Measurements from ENCODE around the gene OR6C75.
"Not testable (repeated sequence)": the region's sequence is repeated elsewhere in the genome, so short reads cannot be mapped to it uniquely, and the experiment has no call there.

OR6C75 gene

GRCh38 chr12:55362675-55363074, at the start of gene OR6C75:
Gene OR6C75 (plus strand): TSS chr12:55362975. CDS start chr12:55365111, 2,136 bp downstream.
- no peak for DNase-seq (ENCODE audit: low read depth)

GRCh38 chr12:55314043-55314442, 48.7 kb upstream of the OR6C75 start, which contains the start of gene OR6C1:
Gene OR6C1 (plus strand): TSS chr12:55314343. CDS start chr12:55320600, 6,257 bp downstream.
- DNase-seq (ENCODE audit: low read depth), result no peak

GRCh38 chr12:55320201-55320600, 42.6 kb upstream of the OR6C75 start:
- no peak for DNase-seq (ENCODE audit: low read depth)

- DNase-seq (ENCODE audit: low read depth), result not testable (repeated sequence)
These were observed 37.0 kb upstream of the OR6C75 start for GRCh38 chr12:55325801-55326200.

GRCh38 chr12:55330446-55330845, 32.3 kb upstream of the OR6C75 start, which contains the start of gene OR6C3:
Gene OR6C3 (plus strand): TSS chr12:55330746. CDS start chr12:55331701, 955 bp downstream.
- no peak for DNase-seq (ENCODE audit: low read depth)

GRCh38 chr12:55336002-55336401, 26.8 kb upstream of the OR6C75 start:
- DNase-seq (ENCODE audit: low read depth), result no peak

GRCh38 chr12:55355338-55355737, 7.4 kb upstream of the OR6C75 start:
- not testable (repeated sequence) for DNase-seq (ENCODE audit: low read depth)

- DNase-seq (ENCODE audit: low read depth), result no peak
These were observed 2.3 kb downstream of the OR6C75 start for GRCh38 chr12:55365086-55365485.

GRCh38 chr12:55372521-55372920, 9.7 kb downstream of the OR6C75 start:
- no peak for DNase-seq (ENCODE audit: low read depth)

GRCh38 chr12:55385891-55386290, 23.1 kb downstream of the OR6C75 start:
- no peak for DNase-seq (ENCODE audit: low read depth)

GRCh38 chr12:55392032-55392795, 29.4 kb downstream of the OR6C75 start:
- DNase-seq (ENCODE audit: low read depth), result no peak

- DNase-seq (ENCODE audit: low read depth), result no peak
These were observed 33.6 kb downstream of the OR6C75 start for GRCh38 chr12:55396326-55396725.

GRCh38 chr12:55400229-55400628, 37.5 kb downstream of the OR6C75 start, which contains the start of gene OR6C65:
Gene OR6C65 (plus strand): TSS chr12:55400529. CDS start chr12:55400529, 0 bp downstream.
- no peak for DNase-seq (ENCODE audit: low read depth)

- DNase-seq (ENCODE audit: low read depth), result no peak
These were observed 45.1 kb downstream of the OR6C75 start for GRCh38 chr12:55407866-55408265.

- not testable (repeated sequence) for DNase-seq (ENCODE audit: low read depth)
These were observed 46.4 kb downstream of the OR6C75 start for GRCh38 chr12:55409133-55409532.

GRCh38 chr12:55412138-55412537, 49.4 kb downstream of the OR6C75 start:
- DNase-seq (ENCODE audit: low read depth), result not testable (repeated sequence)

GRCh38 chr12:55413498-55414388, 51.0 kb downstream of the OR6C75 start:
- DNase-seq (ENCODE audit: low read depth), result not testable (repeated sequence)

GRCh38 chr12:55414396-55414823, 51.6 kb downstream of the OR6C75 start:
- DNase-seq (ENCODE audit: low read depth), result not testable (repeated sequence)

- DNase-seq (ENCODE audit: low read depth), result not testable (repeated sequence)
These were observed 52.1 kb downstream of the OR6C75 start for GRCh38 chr12:55414889-55415288.

- DNase-seq (ENCODE audit: low read depth), result no peak
These were observed 54.2 kb downstream of the OR6C75 start for GRCh38 chr12:55416961-55417360.
